Erythroblast (primary cell): ENCODE data around the gene MYO15B.

Experiments
- GATA1 ChIP-seq: IDR thresholded peaks from 2 replicates; pipeline ENCODE4 v1.6.1; 2011; ENCODE audit warnings: low read depth, mild to moderate bottlenecking, control low read depth, low read length, moderate library complexity
- POLR2A ChIP-seq: IDR thresholded peaks from 2 replicates; pipeline ENCODE4 v1.6.1; 2011; ENCODE audit warnings: mild to moderate bottlenecking, low read length

DNA sequence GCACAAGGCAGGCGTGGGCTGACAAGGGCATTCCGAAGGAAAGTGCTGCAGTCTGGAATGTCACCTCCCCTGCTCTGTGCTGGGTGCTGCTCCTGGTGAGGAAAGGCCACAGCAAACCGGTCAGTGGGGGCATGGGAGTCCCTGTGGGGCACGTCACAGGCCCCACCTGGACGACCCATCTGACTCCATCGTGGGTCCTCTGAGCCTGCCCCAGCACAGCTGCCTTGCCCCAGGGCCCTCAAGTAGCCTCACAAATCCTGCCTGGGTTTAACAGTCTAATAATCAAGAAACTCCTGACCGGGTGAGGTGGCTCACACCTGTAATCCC, 2.8 kb upstream of the MYO15B start:
- TF ChIP-seq POLR2A, result no peak
- no peak for TF ChIP-seq GATA1
